22Rv1 (cell line): ENCODE measurements around the gene MGST3.
"Not testable (repeated sequence)": the region's sequence is repeated elsewhere in the genome, so short reads cannot be mapped to it uniquely, and the experiment has no call there.

Experiments used
- CTCF ChIP-seq: fragments of 450-650 bp; IDR thresholded peaks from 2 replicates; pipeline ENCODE4 v1.5.1; 2017; ENCODE audit warnings: mild to moderate bottlenecking
- ZFX ChIP-seq: fragments of 450-650 bp; IDR thresholded peaks from 2 replicates; pipeline ENCODE4 v1.6.1; 2017; ENCODE audit warnings: antibody characterized with exemption, borderline replicate concordance

- not testable (repeated sequence) for TF ChIP-seq CTCF, ZFX
Observed at GRCh38 chr1:165680773-165681172, 49.7 kb downstream of the MGST3 start.
